ENCODE measurements around the gene MAP4K5. TPM values are rescaled to one million over a fixed set of nuclear protein-coding genes. Genes with fewer than 3 reads are reported as not detected.
"Not testable (repeated sequence)": the region's sequence is repeated elsewhere in the genome, so short reads cannot be mapped to it uniquely, and the experiment has no call there.

The MAP4K5 gene
- total RNA-seq, 3 donors from 2014 or later = 108 to 165 (median 119) TPM

- H3K4me1 ChIP-seq = no peaks in the 10 kb centered on the region
- no peaks in the 10 kb centered on the region for H3K9me3 ChIP-seq
- no peak for DNase-seq (ENCODE audit: low spot score in 2 of 2)
- no peaks in the 10 kb centered on the region for H3K27me3 ChIP-seq
- TF ChIP-seq POLR2A (IDR thresholded peaks at IDR 0.05) (no peak), CTCF (IDR thresholded peaks at IDR 0.05) (no peak), POLR2AphosphoS5 (IDR thresholded peaks at IDR 0.05) (no peak)
- H3K36me3 ChIP-seq = no peaks in the 10 kb centered on the region
- H3K27ac ChIP-seq = no peak overlapping the region
- no peak overlapping the region for H3K4me3 ChIP-seq
- intact Hi-C loops (cut with DNase I; ENCODE audit: low total_unique reads) = no loop called here
Observed at GRCh38 chr14:50510157-50510556, 22.2 kb downstream of the MAP4K5 start.

GRCh38 chr14:50507078-50507477, 25.3 kb downstream of the MAP4K5 start:
- H3K4me3 ChIP-seq; intact Hi-C loops (cut with DNase I; ENCODE audit: low total_unique reads); H3K27ac ChIP-seq; DNase-seq (ENCODE audit: low spot score in 2 of 2); H3K9me3 ChIP-seq; H3K36me3 ChIP-seq; H3K27me3 ChIP-seq; H3K4me1 ChIP-seq: not testable (repeated sequence)

GRCh38 chr14:50501642-50502041, 30.7 kb downstream of the MAP4K5 start:
- TF ChIP-seq POLR2A (IDR thresholded peaks at IDR 0.05) (no peak), CTCF (IDR thresholded peaks at IDR 0.05) (no peak), POLR2AphosphoS5 (IDR thresholded peaks at IDR 0.05) (no peak)
- Histone ChIP-seq H3K27ac (no peak overlapping the region), H3K27me3 (no peaks in the 10 kb centered on the region), H3K9me3 (no peaks in the 10 kb centered on the region), H3K4me1 (no peaks in the 10 kb centered on the region), H3K4me3 (no peak overlapping the region), H3K36me3 (no peaks in the 10 kb centered on the region)
- intact Hi-C loops (cut with DNase I; ENCODE audit: low total_unique reads) = no loop called here
- no peak for DNase-seq (ENCODE audit: low spot score in 2 of 2)

GRCh38 chr14:50497351-50497750, 35.0 kb downstream of the MAP4K5 start:
- Histone ChIP-seq H3K4me1 (no peaks in the 10 kb centered on the region), H3K4me3 (no peak overlapping the region), H3K36me3 (no peaks in the 10 kb centered on the region), H3K9me3 (no peaks in the 10 kb centered on the region), H3K27me3 (no peaks in the 10 kb centered on the region), H3K27ac (no peak overlapping the region)
- no peak for DNase-seq (ENCODE audit: low spot score in 2 of 2)
- no peak for TF ChIP-seq CTCF (IDR thresholded peaks at IDR 0.05)
- TF ChIP-seq POLR2AphosphoS5 (IDR thresholded peaks at IDR 0.05) = no peak
- no peak for TF ChIP-seq POLR2A (IDR thresholded peaks at IDR 0.05)
- intact Hi-C loops (cut with DNase I; ENCODE audit: low total_unique reads) = no loop called here

- intact Hi-C loops (cut with DNase I; ENCODE audit: low total_unique reads) = no loop called here
- Histone ChIP-seq H3K4me3 (no peak overlapping the region), H3K27ac (no peak overlapping the region), H3K9me3 (no peaks in the 10 kb centered on the region), H3K36me3 (no peaks in the 10 kb centered on the region), H3K4me1 (no peaks in the 10 kb centered on the region), H3K27me3 (no peaks in the 10 kb centered on the region)
- TF ChIP-seq CTCF (IDR thresholded peaks at IDR 0.05) (no peak), POLR2AphosphoS5 (IDR thresholded peaks at IDR 0.05) (no peak), POLR2A (IDR thresholded peaks at IDR 0.05) (no peak)
- no peak for DNase-seq (ENCODE audit: low spot score in 2 of 2)
Observed at GRCh38 chr14:50489851-50490250, 42.5 kb downstream of the MAP4K5 start.

- no peak for TF ChIP-seq CTCF (IDR thresholded peaks at IDR 0.05)
- no peak for TF ChIP-seq POLR2A (IDR thresholded peaks at IDR 0.05)
- TF ChIP-seq POLR2AphosphoS5 (IDR thresholded peaks at IDR 0.05) = no peak
- Histone ChIP-seq H3K27ac (no peak overlapping the region), H3K36me3 (no peaks in the 10 kb centered on the region), H3K27me3 (no peaks in the 10 kb centered on the region), H3K4me1 (no peaks in the 10 kb centered on the region), H3K9me3 (no peaks in the 10 kb centered on the region), H3K4me3 (no peak overlapping the region)
- intact Hi-C loops (cut with DNase I; ENCODE audit: low total_unique reads) = no loop called here
- no peak for DNase-seq (ENCODE audit: low spot score in 2 of 2)
Observed at GRCh38 chr14:50488521-50488920, 43.8 kb downstream of the MAP4K5 start.

Measured in breast epithelium (tissue), 4 donors.